ENCODE data around the gene CNTLN.

CNTLN gene

DNA sequence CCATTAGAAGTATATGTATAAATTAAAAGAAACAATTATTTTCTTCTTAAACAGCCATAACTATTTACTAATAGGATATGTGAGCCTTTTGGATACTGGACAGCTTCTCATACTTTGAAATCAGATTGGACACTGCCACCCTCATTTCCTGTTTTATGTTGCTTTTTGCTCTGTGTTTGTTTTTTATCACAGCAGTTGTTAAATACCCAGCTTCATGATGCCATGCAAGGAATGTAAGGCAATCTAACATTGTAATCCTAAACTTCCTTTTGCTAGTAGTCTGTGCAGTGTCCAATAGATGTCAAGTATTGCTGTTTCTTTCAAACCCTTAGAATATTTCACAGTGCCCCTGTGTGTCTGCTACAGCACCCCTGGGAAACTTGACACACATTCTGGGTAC lies 56.2 kb downstream of the CNTLN start:
- TF ChIP-seq EGR1 (IDR thresholded peaks at IDR 0.05) (no peak), CREB1 (IDR thresholded peaks at IDR 0.05; ENCODE audit: low read depth) (no peak), CEBPB (IDR thresholded peaks at IDR 0.05) (no peak), TAF1 (IDR thresholded peaks at IDR 0.05; ENCODE audit: low read depth) (no peak), YY1 (IDR thresholded peaks at IDR 0.05; ENCODE audit: low read depth) (no peak), TCF12 (IDR thresholded peaks at IDR 0.05; ENCODE audit: low read depth) (no peak), TEAD4 (IDR thresholded peaks at IDR 0.05) (no peak), NFIC (IDR thresholded peaks at IDR 0.05) (no peak), EP300 (IDR thresholded peaks at IDR 0.05; ENCODE audit: borderline replicate concordance) (no peak), RAD21 (IDR thresholded peaks at IDR 0.05; ENCODE audit: low read depth) (no peak)
- TF ChIP-seq, protein P1, sequence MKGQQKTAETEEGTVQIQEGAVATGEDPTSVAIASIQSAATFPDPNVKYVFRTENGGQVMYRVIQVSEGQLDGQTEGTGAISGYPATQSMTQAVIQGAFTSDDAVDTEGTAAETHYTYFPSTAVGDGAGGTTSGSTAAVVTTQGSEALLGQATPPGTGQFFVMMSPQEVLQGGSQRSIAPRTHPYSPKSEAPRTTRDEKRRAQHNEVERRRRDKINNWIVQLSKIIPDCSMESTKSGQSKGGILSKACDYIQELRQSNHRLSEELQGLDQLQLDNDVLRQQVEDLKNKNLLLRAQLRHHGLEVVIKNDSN (IDR thresholded peaks at IDR 0.05) = no peak
- TF ChIP-seq, protein P2, sequence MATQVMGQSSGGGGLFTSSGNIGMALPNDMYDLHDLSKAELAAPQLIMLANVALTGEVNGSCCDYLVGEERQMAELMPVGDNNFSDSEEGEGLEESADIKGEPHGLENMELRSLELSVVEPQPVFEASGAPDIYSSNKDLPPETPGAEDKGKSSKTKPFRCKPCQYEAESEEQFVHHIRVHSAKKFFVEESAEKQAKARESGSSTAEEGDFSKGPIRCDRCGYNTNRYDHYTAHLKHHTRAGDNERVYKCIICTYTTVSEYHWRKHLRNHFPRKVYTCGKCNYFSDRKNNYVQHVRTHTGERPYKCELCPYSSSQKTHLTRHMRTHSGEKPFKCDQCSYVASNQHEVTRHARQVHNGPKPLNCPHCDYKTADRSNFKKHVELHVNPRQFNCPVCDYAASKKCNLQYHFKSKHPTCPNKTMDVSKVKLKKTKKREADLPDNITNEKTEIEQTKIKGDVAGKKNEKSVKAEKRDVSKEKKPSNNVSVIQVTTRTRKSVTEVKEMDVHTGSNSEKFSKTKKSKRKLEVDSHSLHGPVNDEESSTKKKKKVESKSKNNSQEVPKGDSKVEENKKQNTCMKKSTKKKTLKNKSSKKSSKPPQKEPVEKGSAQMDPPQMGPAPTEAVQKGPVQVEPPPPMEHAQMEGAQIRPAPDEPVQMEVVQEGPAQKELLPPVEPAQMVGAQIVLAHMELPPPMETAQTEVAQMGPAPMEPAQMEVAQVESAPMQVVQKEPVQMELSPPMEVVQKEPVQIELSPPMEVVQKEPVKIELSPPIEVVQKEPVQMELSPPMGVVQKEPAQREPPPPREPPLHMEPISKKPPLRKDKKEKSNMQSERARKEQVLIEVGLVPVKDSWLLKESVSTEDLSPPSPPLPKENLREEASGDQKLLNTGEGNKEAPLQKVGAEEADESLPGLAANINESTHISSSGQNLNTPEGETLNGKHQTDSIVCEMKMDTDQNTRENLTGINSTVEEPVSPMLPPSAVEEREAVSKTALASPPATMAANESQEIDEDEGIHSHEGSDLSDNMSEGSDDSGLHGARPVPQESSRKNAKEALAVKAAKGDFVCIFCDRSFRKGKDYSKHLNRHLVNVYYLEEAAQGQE (IDR thresholded peaks at IDR 0.05; ENCODE audit: low read depth) = no peak
- TF ChIP-seq, protein P3, sequence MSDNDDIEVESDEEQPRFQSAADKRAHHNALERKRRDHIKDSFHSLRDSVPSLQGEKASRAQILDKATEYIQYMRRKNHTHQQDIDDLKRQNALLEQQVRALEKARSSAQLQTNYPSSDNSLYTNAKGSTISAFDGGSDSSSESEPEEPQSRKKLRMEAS (IDR thresholded peaks at IDR 0.05) = no peak

DNA sequence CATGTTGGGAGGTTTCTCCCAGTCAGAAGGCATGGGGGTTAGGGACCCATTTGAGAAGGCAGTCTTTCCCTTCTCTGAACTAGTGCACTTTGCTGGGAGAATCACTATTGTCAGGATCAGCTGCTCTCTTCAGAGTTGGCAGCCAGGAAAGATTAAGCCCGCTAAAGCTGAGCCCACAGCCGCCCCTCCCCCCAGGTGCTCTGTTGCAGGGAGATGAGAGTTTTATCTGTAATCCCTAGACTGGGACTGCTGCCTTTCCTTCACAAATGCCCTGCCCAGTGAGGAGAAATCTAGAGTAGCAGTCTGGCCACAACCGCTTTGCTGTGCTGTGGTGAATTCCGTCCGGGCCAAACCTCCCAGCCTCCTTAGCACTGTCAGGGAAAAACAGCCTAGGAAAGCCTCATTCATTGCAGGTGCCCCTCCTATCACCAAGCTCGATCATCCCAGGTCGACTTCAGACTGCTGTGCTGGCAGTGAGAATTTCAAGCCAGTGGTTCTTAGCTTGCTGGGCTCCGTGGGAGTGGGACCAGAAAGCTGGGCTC lies 69.8 kb downstream of the CNTLN start:
- TF ChIP-seq, protein P3 (IDR thresholded peaks at IDR 0.05) = no peak
- TF ChIP-seq YY1 (IDR thresholded peaks at IDR 0.05; ENCODE audit: low read depth) (no peak), TEAD4 (IDR thresholded peaks at IDR 0.05) (no peak), NFIC (IDR thresholded peaks at IDR 0.05) (no peak), EGR1 (IDR thresholded peaks at IDR 0.05) (no peak), CEBPB (IDR thresholded peaks at IDR 0.05) (no peak), RAD21 (IDR thresholded peaks at IDR 0.05; ENCODE audit: low read depth) (no peak), TCF12 (IDR thresholded peaks at IDR 0.05; ENCODE audit: low read depth) (no peak), EP300 (IDR thresholded peaks at IDR 0.05; ENCODE audit: borderline replicate concordance) (no peak), ZBTB7A (IDR thresholded peaks at IDR 0.05; ENCODE audit: low read depth) (no peak), FOXM1 (IDR thresholded peaks at IDR 0.05; ENCODE audit: borderline replicate concordance, low read depth) (no peak), CREB1 (IDR thresholded peaks at IDR 0.05; ENCODE audit: low read depth) (no peak), TAF1 (IDR thresholded peaks at IDR 0.05; ENCODE audit: low read depth) (no peak)
- TF ChIP-seq, protein P2 (IDR thresholded peaks at IDR 0.05; ENCODE audit: low read depth) = no peak
- TF ChIP-seq, protein P1 (IDR thresholded peaks at IDR 0.05) = no peak

DNA sequence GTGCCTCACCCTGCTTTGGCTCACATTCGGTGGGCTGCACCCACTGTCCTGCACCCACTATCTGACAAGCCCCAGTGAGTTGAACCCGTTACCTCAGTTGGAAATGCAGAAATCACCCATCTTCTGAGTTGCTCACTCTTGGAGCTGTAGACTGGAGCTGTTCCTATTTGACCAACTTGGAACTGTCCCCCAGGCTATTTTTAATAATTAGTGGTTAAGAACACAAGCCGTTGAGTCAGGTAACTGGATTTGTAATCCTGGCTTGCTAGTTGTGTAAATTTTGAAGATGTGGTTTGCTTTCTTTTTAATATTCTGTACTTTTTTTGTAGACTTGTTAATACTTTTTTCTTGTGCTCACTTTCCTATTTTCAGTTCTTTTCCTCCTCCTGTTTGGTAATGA lies 81.2 kb downstream of the CNTLN start:
- TF ChIP-seq TAF1 (IDR thresholded peaks at IDR 0.05; ENCODE audit: low read depth) (no peak), EP300 (IDR thresholded peaks at IDR 0.05; ENCODE audit: borderline replicate concordance) (no peak), TCF12 (IDR thresholded peaks at IDR 0.05; ENCODE audit: low read depth) (no peak), CEBPB (IDR thresholded peaks at IDR 0.05) (no peak), NFIC (IDR thresholded peaks at IDR 0.05) (no peak), RAD21 (IDR thresholded peaks at IDR 0.05; ENCODE audit: low read depth) (no peak), YY1 (IDR thresholded peaks at IDR 0.05; ENCODE audit: low read depth) (no peak)
- TF ChIP-seq, protein P3 (IDR thresholded peaks at IDR 0.05) = no peak

DNA sequence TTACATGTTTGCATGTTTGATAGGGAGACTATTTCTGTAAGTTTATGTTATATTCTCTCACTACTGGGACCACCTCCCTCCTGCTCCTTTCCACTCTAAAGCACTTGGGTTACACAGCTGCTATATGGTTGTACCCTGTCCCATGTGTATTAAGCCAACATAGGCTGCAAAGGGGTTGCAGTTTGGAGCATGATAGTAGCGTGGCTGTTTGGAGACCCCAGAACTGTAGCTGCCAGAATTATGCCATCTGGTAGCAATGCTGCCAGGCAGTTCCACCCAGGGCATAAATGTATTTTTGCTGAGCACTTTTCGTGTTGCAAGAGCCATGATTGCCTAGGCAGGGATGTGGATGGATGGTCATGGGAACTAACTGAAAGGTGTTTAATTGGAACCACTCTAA lies 81.8 kb downstream of the CNTLN start:
- TF ChIP-seq, protein P3 (IDR thresholded peaks at IDR 0.05) = no peak
- no peak for TF ChIP-seq EP300 (IDR thresholded peaks at IDR 0.05; ENCODE audit: borderline replicate concordance)
- no peak for TF ChIP-seq TAF1 (IDR thresholded peaks at IDR 0.05; ENCODE audit: low read depth)
- no peak for TF ChIP-seq YY1 (IDR thresholded peaks at IDR 0.05; ENCODE audit: low read depth)
- TF ChIP-seq FOXM1 (IDR thresholded peaks at IDR 0.05; ENCODE audit: borderline replicate concordance, low read depth) = no peak
- TF ChIP-seq NFIC (IDR thresholded peaks at IDR 0.05) = no peak
- TF ChIP-seq, protein P2 (IDR thresholded peaks at IDR 0.05; ENCODE audit: low read depth) = no peak
- no peak for TF ChIP-seq EGR1 (IDR thresholded peaks at IDR 0.05)
- no peak for TF ChIP-seq ZBTB7A (IDR thresholded peaks at IDR 0.05; ENCODE audit: low read depth)
- no peak for TF ChIP-seq CREB1 (IDR thresholded peaks at IDR 0.05; ENCODE audit: low read depth)
- no peak for TF ChIP-seq RAD21 (IDR thresholded peaks at IDR 0.05; ENCODE audit: low read depth)
- TF ChIP-seq TCF12 (IDR thresholded peaks at IDR 0.05; ENCODE audit: low read depth) = no peak
- no peak for TF ChIP-seq CEBPB (IDR thresholded peaks at IDR 0.05)
- no peak for TF ChIP-seq TEAD4 (IDR thresholded peaks at IDR 0.05)
- TF ChIP-seq, protein P1 (IDR thresholded peaks at IDR 0.05) = no peak

Data from Ishikawa (cell line).